Measurements from ENCODE around the gene OR1Q1. TPM values are rescaled to one million over a fixed set of nuclear protein-coding genes. Genes with fewer than 3 reads are reported as not detected.

OR1Q1 gene
- total RNA-seq, 2 donors from 2014 or later = not detected

DNA sequence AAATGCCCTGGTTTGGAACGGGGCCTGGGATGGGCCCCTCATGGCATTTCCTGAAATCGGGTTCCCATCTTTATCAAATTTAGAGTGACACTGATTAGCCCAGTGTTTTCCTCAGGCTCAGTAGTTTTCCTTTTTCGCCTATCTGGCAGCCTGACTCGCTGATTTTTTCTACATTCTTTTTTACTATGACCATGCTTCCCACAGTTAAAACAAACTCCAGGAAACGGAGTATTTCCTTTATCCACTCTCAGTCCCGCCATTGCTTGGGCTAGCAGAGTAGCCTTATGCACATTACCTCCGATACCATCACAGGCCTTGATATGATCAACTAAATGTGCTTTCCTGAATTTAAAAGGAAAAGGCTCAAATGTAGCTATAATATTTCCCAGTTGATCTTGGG is 5.5 kb downstream of the OR1Q1 start:
- no peak for TF ChIP-seq POLR2A (IDR thresholded peaks at IDR 0.05)
- TF ChIP-seq, protein P1, sequence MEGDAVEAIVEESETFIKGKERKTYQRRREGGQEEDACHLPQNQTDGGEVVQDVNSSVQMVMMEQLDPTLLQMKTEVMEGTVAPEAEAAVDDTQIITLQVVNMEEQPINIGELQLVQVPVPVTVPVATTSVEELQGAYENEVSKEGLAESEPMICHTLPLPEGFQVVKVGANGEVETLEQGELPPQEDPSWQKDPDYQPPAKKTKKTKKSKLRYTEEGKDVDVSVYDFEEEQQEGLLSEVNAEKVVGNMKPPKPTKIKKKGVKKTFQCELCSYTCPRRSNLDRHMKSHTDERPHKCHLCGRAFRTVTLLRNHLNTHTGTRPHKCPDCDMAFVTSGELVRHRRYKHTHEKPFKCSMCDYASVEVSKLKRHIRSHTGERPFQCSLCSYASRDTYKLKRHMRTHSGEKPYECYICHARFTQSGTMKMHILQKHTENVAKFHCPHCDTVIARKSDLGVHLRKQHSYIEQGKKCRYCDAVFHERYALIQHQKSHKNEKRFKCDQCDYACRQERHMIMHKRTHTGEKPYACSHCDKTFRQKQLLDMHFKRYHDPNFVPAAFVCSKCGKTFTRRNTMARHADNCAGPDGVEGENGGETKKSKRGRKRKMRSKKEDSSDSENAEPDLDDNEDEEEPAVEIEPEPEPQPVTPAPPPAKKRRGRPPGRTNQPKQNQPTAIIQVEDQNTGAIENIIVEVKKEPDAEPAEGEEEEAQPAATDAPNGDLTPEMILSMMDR (IDR thresholded peaks at IDR 0.05) = no peak
- Histone ChIP-seq H3K4me1 (no peaks in the 10 kb centered on the region), H3K36me3 (replicated peaks in 1 of 2; ENCODE audit: insufficient read depth in 1 of 2, low read depth in 2 of 2) (no peaks in the 10 kb centered on the region), H3K27ac (no peak overlapping the region), H3K9me3 (no peaks in the 10 kb centered on the region), H3K4me3 (no peak overlapping the region), H3K27me3 (no peaks in the 10 kb centered on the region)
- DNase-seq (no peak), ATAC-seq (no peak)
- intact Hi-C loops (cut with DNase I) = no loop called here
- 62 to 64% methylated on average over 7 of the region's 7 CpGs for WGBS, 2 donors

DNA sequence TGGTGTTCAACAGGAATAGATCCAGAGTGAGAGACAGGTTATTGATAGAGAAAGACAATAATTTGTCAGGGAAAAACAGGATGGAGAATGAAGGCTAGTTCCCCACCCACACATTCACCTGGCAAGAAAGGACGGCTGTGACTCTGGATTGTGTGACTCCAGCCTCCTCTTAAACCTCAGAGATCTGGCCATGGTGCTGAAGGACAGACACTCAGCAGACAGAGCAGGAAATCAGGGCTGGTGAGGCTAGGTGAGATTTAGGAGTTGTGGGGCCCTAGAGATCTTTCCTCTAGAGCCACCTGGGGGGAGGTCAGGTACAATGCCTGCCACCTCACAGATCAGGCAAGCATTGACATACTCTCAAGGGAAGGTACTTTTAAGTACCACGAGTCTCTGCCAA is 27.7 kb downstream of the OR1Q1 start:
- intact Hi-C loops (cut with DNase I) = no loop called here
- TF ChIP-seq, protein P1 (IDR thresholded peaks at IDR 0.05) = no peak
- TF ChIP-seq POLR2A (IDR thresholded peaks at IDR 0.05) = no peak
- no peak overlapping the region for H3K4me3 ChIP-seq
- ATAC-seq (no peak), DNase-seq (no peak)
- H3K36me3 ChIP-seq (replicated peaks in 1 of 2; ENCODE audit: insufficient read depth in 1 of 2, low read depth in 2 of 2) = no peaks in the 10 kb centered on the region
- H3K4me1 ChIP-seq = no peaks in the 10 kb centered on the region
- no peak overlapping the region for H3K27ac ChIP-seq
- H3K9me3 ChIP-seq = no peaks in the 10 kb centered on the region
- WGBS, 2 donors = 23 to 44% methylated on average over 2 of the region's 2 CpGs
- no peaks in the 10 kb centered on the region for H3K27me3 ChIP-seq

DNA sequence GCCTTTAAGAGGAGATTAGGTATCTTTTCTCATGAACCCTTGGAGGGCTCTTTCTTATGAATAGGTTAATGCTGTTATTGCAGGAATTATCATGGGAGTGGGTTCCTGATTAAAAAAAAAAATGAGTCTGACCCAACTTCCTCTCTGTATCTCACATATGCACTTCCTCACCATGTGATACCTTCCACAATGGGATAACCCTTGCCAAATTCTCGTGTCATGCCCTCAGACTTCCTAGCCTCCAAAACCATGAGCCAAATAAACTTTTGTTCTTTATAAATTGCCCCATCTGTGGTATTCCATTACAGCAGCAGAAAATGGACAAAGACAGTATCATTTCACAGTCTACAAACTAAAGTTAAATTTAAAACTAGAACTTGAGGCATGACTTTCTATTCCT is 41.8 kb downstream of the OR1Q1 start:
- no peak overlapping the region for H3K27ac ChIP-seq
- TF ChIP-seq, protein P1 (IDR thresholded peaks at IDR 0.05) = no peak
- TF ChIP-seq POLR2A (IDR thresholded peaks at IDR 0.05) = no peak
- no peaks in the 10 kb centered on the region for H3K36me3 ChIP-seq (replicated peaks in 1 of 2; ENCODE audit: insufficient read depth in 1 of 2, low read depth in 2 of 2)
- no peaks in the 10 kb centered on the region for H3K4me1 ChIP-seq
- H3K9me3 ChIP-seq = no peaks in the 10 kb centered on the region
- DNase-seq (no peak), ATAC-seq (no peak)
- intact Hi-C loops (cut with DNase I) = no loop called here
- H3K4me3 ChIP-seq = no peak overlapping the region
- no peaks in the 10 kb centered on the region for H3K27me3 ChIP-seq
- whole genome bisulfite sequencing, 2 donors = 23 to 47% methylated on average over 1 of the region's 1 CpG

DNA sequence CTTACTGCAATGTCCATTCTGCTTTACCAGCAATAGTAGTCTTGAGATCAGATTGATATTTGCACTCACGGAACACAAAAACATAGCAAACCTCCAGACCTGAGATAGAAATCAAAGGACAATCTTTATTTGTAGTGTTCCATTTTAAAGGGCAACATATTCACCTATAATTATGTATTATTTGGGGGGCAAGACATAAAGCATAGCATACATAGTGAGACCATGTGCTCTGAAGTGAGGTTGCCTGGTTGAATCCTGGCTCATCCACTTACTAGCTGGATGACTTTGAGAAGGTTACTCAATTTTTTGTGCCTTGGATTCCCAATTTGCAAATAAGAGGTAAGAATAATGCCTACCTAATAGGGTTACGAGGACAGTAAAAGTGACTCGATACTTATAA is 43.0 kb downstream of the OR1Q1 start, which contains the start of gene OR1B1:
Gene OR1B1 (minus strand): TSS at position 101 of the 400 bp plus-strand sequence.
- 79 to 83% methylated on average over 3 of the region's 3 CpGs for WGBS, 2 donors
- DNase-seq (no peak), ATAC-seq (no peak)
- no peaks in the 10 kb centered on the region for H3K4me1 ChIP-seq
- H3K27ac ChIP-seq = no peak within 1 kb of the TSS
- TF ChIP-seq POLR2A (IDR thresholded peaks at IDR 0.05) = no peak
- TF ChIP-seq, protein P1 (IDR thresholded peaks at IDR 0.05) = no peak
- no peaks in the 10 kb centered on the region for H3K27me3 ChIP-seq
- H3K9me3 ChIP-seq = no peaks in the 10 kb centered on the region
- intact Hi-C loops (cut with DNase I) = no loop called here
- no peaks in the 10 kb centered on the region for H3K36me3 ChIP-seq (replicated peaks in 1 of 2; ENCODE audit: insufficient read depth in 1 of 2, low read depth in 2 of 2)
- no peak within 1 kb of the TSS for H3K4me3 ChIP-seq

DNA sequence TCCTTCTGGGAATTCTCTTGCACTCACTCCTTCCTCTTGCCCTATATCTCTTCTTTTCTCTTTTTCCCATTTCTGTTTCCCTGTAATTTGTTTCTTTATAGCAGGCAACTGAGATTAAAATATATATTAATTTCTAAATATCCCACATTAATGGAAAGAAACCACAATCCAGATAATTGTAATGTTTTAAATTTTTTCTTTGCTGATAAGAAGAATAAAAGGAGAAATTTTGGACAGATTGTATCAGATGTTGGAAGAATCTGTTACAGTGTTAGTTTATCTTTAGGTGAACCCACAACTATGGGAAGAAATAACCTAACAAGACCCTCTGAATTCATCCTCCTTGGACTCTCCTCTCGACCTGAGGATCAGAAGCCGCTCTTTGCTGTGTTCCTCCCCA is 46.9 kb downstream of the OR1Q1 start, which contains the start of gene OR1L1:
Gene OR1L1 (plus strand): TSS at position 301 of the 400 bp plus-strand sequence. CDS start 0 bp downstream, at position 301.
- Histone ChIP-seq H3K27me3 (no peaks in the 10 kb centered on the region), H3K27ac (no peak within 1 kb of the TSS), H3K36me3 (replicated peaks in 1 of 2; ENCODE audit: insufficient read depth in 1 of 2, low read depth in 2 of 2) (no peaks in the 10 kb centered on the region), H3K4me3 (no peak within 1 kb of the TSS), H3K9me3 (no peaks in the 10 kb centered on the region), H3K4me1 (no peaks in the 10 kb centered on the region)
- DNase-seq (no peak), ATAC-seq (no peak)
- WGBS, 2 donors = 45 to 63% methylated on average over 2 of the region's 2 CpGs
- intact Hi-C loops (cut with DNase I) = no loop called here
- TF ChIP-seq, protein P1 (IDR thresholded peaks at IDR 0.05) = no peak
- TF ChIP-seq POLR2A (IDR thresholded peaks at IDR 0.05) = no peak
